K562 (cell line): ENCODE data around the gene SPAG16. TPM values are rescaled to one million over a fixed set of nuclear protein-coding genes. Genes with fewer than 3 reads are reported as not detected.

Source experiments
- ATAC-seq: fragments of 200-7000 bp; cut with Tn5 transposase; 3 replicates; pipeline ENCODE4 v1.9.1; 2020; ENCODE audit warnings: moderate library complexity
- BruUV-seq: library from RNA; stranded (reverse); fragments of 400-500 nt; replicated peaks from 2 replicates; lab custom pipeline; 2021; lab: Mats Ljungman, UMichigan
- CTCF ChIA-PET: fragments of 300-600 bp; formaldehyde crosslinking; extraction: SDS; loops from one replicate; lab custom pipeline; 2021; ENCODE audit warnings: low intra/inter-chr PET ratio; lab: Yijun Ruan, JAX
- POLR2A ChIA-PET: fragments of 300-600, 350-650 bp; sonication (Branson Sonifier 250); formaldehyde crosslinking; extraction: SDS; loops from one replicate; lab custom pipeline; 2021; ENCODE audit warnings: antibody characterized with exemption, inconsistent platforms; lab: Yijun Ruan, JAX
- DNase-seq, 4 experiments: peaks; one replicate each; pipeline versions ENCODE4 v3.0.0 to v3.0.0-alpha.2; 2011 to 2018; ENCODE audit warnings: low spot score in 3 of 4, mixed read lengths in 3 of 4; ENCODE audit errors: extremely low read depth in 1 of 4
- FAIRE-seq: peaks from 2 replicates; lab custom pipeline; 2011; peaks lifted over from hg19 to GRCh38; lab: Jason Lieb, UNC
- H2AFZ ChIP-seq: 2 replicates; pipeline ENCODE4 v1.6.0; 2011; ENCODE audit warnings: low read depth, low read length, control low read depth, inconsistent platforms
- H3K27ac ChIP-seq: fragments of 200-600 bp; 3 replicates; pipeline ENCODE4 v1.8.0; 2011; ENCODE audit warnings: low read depth, mild to moderate bottlenecking, control low read depth, inconsistent platforms, low read length, moderate library complexity, mixed read lengths; ENCODE audit errors: extremely low read depth
- H3K27me3 ChIP-seq, 2 experiments: fragments of 300-600 bp in 1 of 2; 2 replicates in 1 of 2; 3 replicates in 1 of 2; pipeline versions ENCODE4 v1.6.0 to v1.8.0; 2011; ENCODE audit warnings: inconsistent platforms in 2 of 2, low read length in 2 of 2, mild to moderate bottlenecking in 1 of 2, mixed read lengths in 1 of 2, moderate library complexity in 1 of 2; ENCODE audit not compliant: control insufficient read depth in 2 of 2, insufficient read depth in 2 of 2
- H3K36me3 ChIP-seq: fragments of 300-600 bp; 3 replicates; pipeline ENCODE4 v1.8.0; 2011; ENCODE audit warnings: mild to moderate bottlenecking, low read length, inconsistent platforms; ENCODE audit not compliant: control insufficient read depth, insufficient read depth
- H3K4me1 ChIP-seq, 2 experiments: fragments of 200-600 bp in 1 of 2; replicated peaks in 1 of 2; 2 replicates in 1 of 2; 3 replicates in 1 of 2; pipeline versions ENCODE4 v1.5.1 to v1.8.0; 2011; ENCODE audit warnings: inconsistent platforms in 2 of 2, low read length in 2 of 2, mild to moderate bottlenecking in 1 of 2, mixed read lengths in 1 of 2, moderate library complexity in 1 of 2; ENCODE audit not compliant: control insufficient read depth in 2 of 2, insufficient read depth in 2 of 2
- H3K4me2 ChIP-seq: 2 replicates; pipeline ENCODE4 v1.6.1; 2011; ENCODE audit warnings: low read length, control low read depth, inconsistent platforms, mixed read lengths; ENCODE audit not compliant: insufficient read depth
- H3K4me3 ChIP-seq: fragments of 200-600 bp; sonication (generic), shearing (Covaris generic); 2 replicates; pipeline ENCODE4 v1.5.1; 2016; ENCODE audit warnings: control low read depth, inconsistent platforms
- H3K79me2 ChIP-seq: fragments of 200-600 bp; 3 replicates; pipeline ENCODE4 v1.8.0; 2011; ENCODE audit warnings: low read length, inconsistent platforms; ENCODE audit not compliant: control insufficient read depth, insufficient read depth
- H3K9ac ChIP-seq, 2 experiments: 2 replicates each; pipeline versions ENCODE4 v1.6.0 to v1.6.1; 2011; ENCODE audit warnings: low read depth in 2 of 2, low read length in 2 of 2, control low read depth in 1 of 2, inconsistent platforms in 1 of 2, mild to moderate bottlenecking in 1 of 2, mixed read lengths in 1 of 2; ENCODE audit not compliant: insufficient read depth in 1 of 2
- H3K9me1 ChIP-seq: one replicate; pipeline ENCODE4 v1.6.0; 2011; ENCODE audit warnings: inconsistent platforms, mild to moderate bottlenecking, low read length, moderate library complexity; ENCODE audit not compliant: control insufficient read depth, insufficient read depth
- H3K9me3 ChIP-seq: replicated peaks from 2 replicates; pipeline ENCODE4 v1.5.1; 2011; ENCODE audit warnings: low read depth, low read length, inconsistent platforms; ENCODE audit not compliant: control insufficient read depth, insufficient read depth
- H4K20me1 ChIP-seq: replicated peaks from 2 replicates; pipeline ENCODE4 v1.6.1; 2011; ENCODE audit warnings: low read length, inconsistent platforms, mixed read lengths; ENCODE audit not compliant: control insufficient read depth, insufficient read depth
- CBX2 ChIP-seq: fragments of 200-600 bp; sonication (generic); IDR thresholded peaks from one replicate; pipeline ENCODE4 v1.6.1; 2012; ENCODE audit warnings: mild to moderate bottlenecking, low read length, inconsistent platforms; ENCODE audit not compliant: insufficient read depth, poor library complexity, severe bottlenecking
- CXXC5 ChIP-seq: fragments of 250-450 bp; sonication (Bioruptor Pico); IDR thresholded peaks from 2 replicates; pipeline ENCODE4 v1.8.0; 2022; ENCODE audit warnings: inconsistent platforms, mild to moderate bottlenecking, moderate library complexity
- ELF2 ChIP-seq: fragments of 250-450 bp; sonication (Bioruptor Pico); IDR thresholded peaks from 2 replicates; pipeline ENCODE4 v1.5.0; 2021; ENCODE audit warnings: mild to moderate bottlenecking
- HMG20B ChIP-seq: fragments of 250-450 bp; sonication (Bioruptor Pico); IDR thresholded peaks from 2 replicates; pipeline ENCODE4 v1.5.0; 2021; ENCODE audit warnings: mild to moderate bottlenecking
- HNRNPK ChIP-seq: fragments of 200-400 bp; formaldehyde crosslinking; IDR thresholded peaks from one replicate; pipeline ENCODE4 v1.6.1; 2018; ENCODE audit warnings: mild to moderate bottlenecking, low read depth, low read length; ENCODE audit not compliant: poor library complexity, severe bottlenecking
- SOX6 ChIP-seq: fragments of 450-650 bp; IDR thresholded peaks from 2 replicates; pipeline ENCODE4 v1.6.1; 2014; ENCODE audit warnings: mild to moderate bottlenecking
- USF2 ChIP-seq: sonication (generic); formaldehyde crosslinking; IDR thresholded peaks from 2 replicates; pipeline ENCODE4 v1.5.0; 2020; ENCODE audit warnings: missing genetic modification reagents
- ZNF318 ChIP-seq, 2 experiments: fragments of 450-650 bp; IDR thresholded peaks; 2 replicates each; pipeline ENCODE4 v1.6.1; 2016; ENCODE audit warnings: mild to moderate bottlenecking in 2 of 2, borderline replicate concordance in 1 of 2, low read depth in 1 of 2, moderate library complexity in 1 of 2
- ZSCAN29 ChIP-seq: fragments of 450-650 bp; IDR thresholded peaks from 2 replicates; pipeline ENCODE4 v1.6.1; 2017
- WGBS: fragments of 100-300 bp; shearing (Covaris generic); methylation state at CpG from one replicate; pipeline ENCODE4 v1.1.6; 2016; ENCODE audit warnings: low coverage, mixed read lengths; ENCODE audit not compliant: insufficient coverage; ENCODE audit errors: missing lambda C conversion rate; 5-methylcytosine and 5-hydroxymethylcytosine counted together
- in situ Hi-C: fragments of 300-500 bp; cut with MboI; formaldehyde crosslinking; loops from 4 replicates; pipeline ENCODE4 v1.15.0; 2018; ENCODE audit warnings: inconsistent platforms, mixed read lengths
- intact Hi-C: fragments of 100-400 bp; cut with micrococcal nuclease; formaldehyde crosslinking; loops from 2 replicates; pipeline ENCODE4 v1.14.2; 2022
- polyA plus RNA-seq, 8 experiments: library from polyadenylated mRNA; depleted of rRNA in 4 of 8; stranded (reverse) in 5 of 8; unstranded in 3 of 8; fragments of >200 nt; fragmentation: Nextera tagmentation in 2 of 8; fragmentation: Illumina TruSeq in 1 of 8; extraction: Ambion mirVana in 2 of 8; extraction: Trizol in 1 of 8; gene quantifications; 2 replicates each; pipeline versions ENCODE4 v1.2.1 to v1.2.3, GENCODE V29; 2011 to 2014; ENCODE audit warnings: inconsistent platforms in 1 of 8, missing spikeins in 1 of 8
- total RNA-seq, 7 experiments: library from RNA; depleted of rRNA in 6 of 7; stranded (reverse); fragments of >200 nt in 6 of 7; fragmentation: Illumina TruSeq in 2 of 7; extraction: Trizol in 2 of 7; gene quantifications; 2 replicates each; pipeline versions ENCODE4 v1.2.1 to v1.2.3, GENCODE V29; 2011 to 2021; ENCODE audit warnings: low replicate concordance in 1 of 7
- TF ChIP-seq, protein P1 (sequence below): sonication (generic); formaldehyde crosslinking; IDR thresholded peaks from 2 replicates; pipeline ENCODE4 v1.8.0; 2022; ENCODE audit warnings: missing genetic modification reagents, mild to moderate bottlenecking, moderate library complexity, borderline replicate concordance

The SPAG16 gene
- total and polyA plus RNA-seq, 9 of the 15 experiments (the other 6 are each of a cell fraction or from before 2014, with no cell fraction given) = 0.98 to 5.9 (median 3.5) TPM

DNA sequence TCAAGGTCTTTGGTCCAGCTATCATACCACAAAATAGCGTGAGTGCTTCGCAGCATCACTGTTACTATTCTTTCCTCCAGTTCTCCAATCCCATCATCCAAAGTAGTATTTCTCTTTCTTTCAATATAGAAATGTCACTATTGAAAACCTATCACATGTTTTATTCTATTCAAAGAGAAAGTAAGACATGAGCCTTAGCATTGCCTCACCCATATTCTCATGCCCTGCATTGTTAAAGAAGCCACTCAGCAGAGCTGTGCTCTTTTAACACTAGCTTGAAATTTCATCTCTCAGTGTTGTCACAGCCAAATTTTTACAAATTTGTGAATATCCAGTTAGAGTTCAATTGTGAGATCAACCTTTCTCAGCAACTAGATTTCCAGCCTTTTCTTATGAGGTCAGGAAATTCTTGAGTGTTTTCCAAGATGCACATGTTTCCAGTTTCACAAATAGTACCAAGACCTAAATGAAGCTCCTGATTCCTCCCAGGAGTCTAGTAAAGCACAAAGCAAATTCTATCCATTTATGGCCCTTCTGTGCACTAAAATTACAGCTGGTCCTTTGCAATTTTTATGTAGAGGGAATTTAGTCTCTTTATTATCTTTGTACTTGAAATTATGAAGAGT, 343.7 kb downstream of the SPAG16 start:
- in situ Hi-C loops (no loop called here), intact Hi-C loops (no loop called here)
- CTCF ChIA-PET = no interaction called here
- H3K9me3 ChIP-seq = 0 out of 2 replicates have a peak, but pooled peaks cover 2% of the 10 kb centered on the region
- H3K27me3 ChIP-seq = no peaks in the 10 kb centered on the region
- POLR2A ChIA-PET = no interaction called here
- no peaks in the 10 kb centered on the region for H4K20me1 ChIP-seq
- no peak overlapping the region for H3K4me2 ChIP-seq
- H3K9me1 ChIP-seq = no peaks in the 10 kb centered on the region
- H3K4me3 ChIP-seq = no peak overlapping the region
- no peaks in the 10 kb centered on the region for H3K36me3 ChIP-seq
- no peaks in the 10 kb centered on the region for H3K79me2 ChIP-seq
- FAIRE-seq (no peak), DNase-seq (no peak), ATAC-seq (no peak)
- H3K9ac ChIP-seq = no peak overlapping the region
- BruUV-seq = no TSS peak
- H3K4me1 ChIP-seq = no peaks in the 10 kb centered on the region
- WGBS = 7% methylated on average over 2 of the region's 2 CpGs
- no peak overlapping the region for H3K27ac ChIP-seq
- H2AFZ ChIP-seq = no peak overlapping the region
- TF ChIP-seq ZSCAN29 (no peak), USF2 (no peak), HNRNPK (no peak), CBX2 (no peak), SOX6 (no peak), CXXC5 (CRISPR knock-in tag) (no peak), HMG20B (CRISPR knock-in tag) (no peak), ELF2 (CRISPR knock-in tag) (no peak), ZNF318 (IDR thresholded peaks at IDR 0.05; ENCODE audit: borderline replicate concordance in 1 of 2, low read depth in 1 of 2) (no peak)
- TF ChIP-seq, protein P1, sequence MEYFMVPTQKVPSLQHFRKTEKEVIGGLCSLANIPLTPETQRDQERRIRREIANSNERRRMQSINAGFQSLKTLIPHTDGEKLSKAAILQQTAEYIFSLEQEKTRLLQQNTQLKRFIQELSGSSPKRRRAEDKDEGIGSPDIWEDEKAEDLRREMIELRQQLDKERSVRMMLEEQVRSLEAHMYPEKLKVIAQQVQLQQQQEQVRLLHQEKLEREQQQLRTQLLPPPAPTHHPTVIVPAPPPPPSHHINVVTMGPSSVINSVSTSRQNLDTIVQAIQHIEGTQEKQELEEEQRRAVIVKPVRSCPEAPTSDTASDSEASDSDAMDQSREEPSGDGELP (CRISPR knock-in tag) = no peak
